Right lobe of liver (tissue), 6 donors: ENCODE measurements around the gene PREX1. TPM values are rescaled to one million over a fixed set of nuclear protein-coding genes. Genes with fewer than 3 reads are reported as not detected.

Source experiments
- ATAC-seq, 4 donors: fragments of 200-7000 bp; cut with Tn5 transposase; one replicate each; pipeline ENCODE4 v1.9.1; 2020; ENCODE audit warnings: mild to moderate bottlenecking in 4 of 4, moderate library complexity in 4 of 4
- DNase-seq, 3 donors: peaks; one replicate each; pipeline ENCODE4 v3.0.0-alpha.2; 2020
- H3K27ac ChIP-seq, 3 donors: fragments of 200-600 bp; one replicate each; pipeline ENCODE4 v1.8.0; 2022
- H3K27me3 ChIP-seq, 2 donors: fragments of 200-600 bp; one replicate each; pipeline ENCODE4 v1.8.0; 2022
- H3K36me3 ChIP-seq, 4 donors: fragments of 200-600 bp; sonication (generic) in 1 of 4; one replicate each; pipeline versions ENCODE4 v1.5.1 to v1.8.0; 2017 to 2022; ENCODE audit warnings: control low read depth in 1 of 4
- H3K4me1 ChIP-seq, 4 donors: fragments of 200-600 bp; sonication (generic) in 1 of 4; one replicate each; pipeline versions ENCODE4 v1.5.1 to v1.8.0; 2017 to 2022; ENCODE audit warnings: control low read depth in 1 of 4
- H3K4me3 ChIP-seq, 3 donors: fragments of 200-600 bp; one replicate each; pipeline ENCODE4 v1.8.0; 2022
- H3K9me3 ChIP-seq, 4 donors: fragments of 200-600 bp; sonication (generic) in 1 of 4; one replicate each; pipeline versions ENCODE4 v1.5.1 to v1.8.0; 2017 to 2022; ENCODE audit warnings: control low read depth in 1 of 4
- POLR2A ChIP-seq: fragments of 450-650 bp; IDR thresholded peaks from one replicate; pipeline ENCODE4 v1.6.1; 2017; ENCODE audit warnings: antibody characterized with exemption, mild to moderate bottlenecking
- WGBS: methylation state at CpG from one replicate; pipeline ENCODE4 v1.1.6; 2018; ENCODE audit warnings: low coverage, low lambda C conversion rate; ENCODE audit not compliant: insufficient coverage; ENCODE audit errors: missing lambda C conversion rate; 5-methylcytosine and 5-hydroxymethylcytosine counted together
- intact Hi-C, 2 donors: fragments of 100-400 bp; cut with DNase I; formaldehyde crosslinking; loops; one replicate each; pipeline versions ENCODE4 v1.11.2 to v1.14.1; 2022
- total RNA-seq, 6 experiments: library from RNA; depleted of rRNA in 2 of 6; stranded (reverse); fragments of >200 nt in 2 of 6; fragmentation: NEBNext Ultra II Directional in 3 of 6; extraction: Animal tissue kit (Norgen Biotek cat#: 25700) in 3 of 6; gene quantifications; one replicate each; pipeline versions ENCODE4 v1.1.0 to v1.2.4, GENCODE V29; 2016 to 2023
- TF ChIP-seq, protein P1 (sequence below), 4 donors: fragments of 200-600 bp in 3 of 4; fragments of 450-650 bp in 1 of 4; IDR thresholded peaks; one replicate each; pipeline versions ENCODE4 v1.5.1 to v1.8.0; 2016 to 2022; ENCODE audit warnings: antibody characterized with exemption in 4 of 4, mild to moderate bottlenecking in 2 of 4
- donor health status: DM: no; HTN: yes; CAD: no.
- donor health status: DM: no; HTN: no; CAD: no.
- donor health status: DM: no; HTN: no; CAD: no.
- donor health status: DM: no; HTN: yes; CAD: no.
- donor health status: DM: no; HTN: yes; CAD: no.

Gene PREX1
- total RNA-seq, 6 experiments from 2014 or later: 4.4 to 11.1 (median 8.7) TPM

DNA sequence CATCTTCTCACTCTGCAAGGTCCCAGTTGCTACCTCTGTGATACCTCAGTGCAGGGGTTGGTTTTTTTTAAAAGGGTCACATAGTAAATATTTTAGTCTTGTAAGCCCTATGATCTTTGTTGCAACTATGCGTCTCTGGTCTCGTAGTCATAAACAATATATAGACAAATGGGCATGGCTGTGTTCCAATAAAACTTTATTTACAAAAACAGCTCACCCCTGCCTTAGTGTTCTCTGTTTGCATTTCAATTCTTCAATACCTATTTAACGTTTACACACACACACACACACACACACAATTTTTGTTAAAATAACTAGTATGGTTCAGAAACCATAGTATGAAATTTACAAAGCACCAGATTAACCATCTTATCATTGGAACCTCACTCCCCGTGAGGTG lies 216.8 kb downstream of the PREX1 start:
- no peak for ATAC-seq
- no peaks in the 10 kb centered on the region for H3K9me3 ChIP-seq
- TF ChIP-seq, protein P1, sequence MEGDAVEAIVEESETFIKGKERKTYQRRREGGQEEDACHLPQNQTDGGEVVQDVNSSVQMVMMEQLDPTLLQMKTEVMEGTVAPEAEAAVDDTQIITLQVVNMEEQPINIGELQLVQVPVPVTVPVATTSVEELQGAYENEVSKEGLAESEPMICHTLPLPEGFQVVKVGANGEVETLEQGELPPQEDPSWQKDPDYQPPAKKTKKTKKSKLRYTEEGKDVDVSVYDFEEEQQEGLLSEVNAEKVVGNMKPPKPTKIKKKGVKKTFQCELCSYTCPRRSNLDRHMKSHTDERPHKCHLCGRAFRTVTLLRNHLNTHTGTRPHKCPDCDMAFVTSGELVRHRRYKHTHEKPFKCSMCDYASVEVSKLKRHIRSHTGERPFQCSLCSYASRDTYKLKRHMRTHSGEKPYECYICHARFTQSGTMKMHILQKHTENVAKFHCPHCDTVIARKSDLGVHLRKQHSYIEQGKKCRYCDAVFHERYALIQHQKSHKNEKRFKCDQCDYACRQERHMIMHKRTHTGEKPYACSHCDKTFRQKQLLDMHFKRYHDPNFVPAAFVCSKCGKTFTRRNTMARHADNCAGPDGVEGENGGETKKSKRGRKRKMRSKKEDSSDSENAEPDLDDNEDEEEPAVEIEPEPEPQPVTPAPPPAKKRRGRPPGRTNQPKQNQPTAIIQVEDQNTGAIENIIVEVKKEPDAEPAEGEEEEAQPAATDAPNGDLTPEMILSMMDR (IDR thresholded peaks at IDR 0.05): no peak
- no peak for TF ChIP-seq POLR2A
- DNase-seq: no peak
- intact Hi-C loops: no loop called here
- H3K36me3 ChIP-seq: no peaks in the 10 kb centered on the region
- H3K27me3 ChIP-seq: no peaks in the 10 kb centered on the region
- no peak overlapping the region for H3K4me3 ChIP-seq
- H3K27ac ChIP-seq: no peak overlapping the region
- 56% methylated on average over 4 of the region's 4 CpGs for WGBS
- no peaks in the 10 kb centered on the region for H3K4me1 ChIP-seq

DNA sequence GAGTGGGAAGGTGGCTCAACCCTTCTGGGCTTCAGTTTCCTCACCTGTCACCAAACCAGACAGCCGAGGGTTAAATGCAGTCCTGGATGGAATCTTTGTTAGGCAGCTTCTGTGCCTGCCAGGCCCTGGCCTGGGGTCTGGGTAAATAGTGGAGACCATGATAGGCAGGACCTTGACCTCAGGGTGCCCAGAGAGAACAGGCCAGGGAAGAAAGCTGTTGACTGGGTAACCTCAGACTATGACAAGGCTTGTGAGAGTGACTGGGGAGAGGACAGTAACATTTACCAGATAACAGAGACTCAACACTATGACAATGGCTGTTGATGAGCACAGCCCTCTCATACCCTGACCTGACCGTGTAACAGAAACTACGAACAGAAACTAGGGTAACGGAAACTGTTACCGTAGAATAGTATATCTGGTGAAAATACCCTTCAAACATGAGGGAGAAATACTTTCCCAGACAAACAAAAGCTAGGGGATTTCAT lies 218.3 kb downstream of the PREX1 start:
- Histone ChIP-seq H3K27me3 (no peaks in the 10 kb centered on the region), H3K27ac (no peak overlapping the region), H3K9me3 (no peaks in the 10 kb centered on the region), H3K4me1 (no peaks in the 10 kb centered on the region), H3K4me3 (no peak overlapping the region), H3K36me3 (no peaks in the 10 kb centered on the region)
- DNase-seq (no peak), ATAC-seq (no peak)
- 31% methylated on average over 5 of the region's 5 CpGs for WGBS
- intact Hi-C loops: no loop called here
- TF ChIP-seq, protein P1 (IDR thresholded peaks at IDR 0.05): no peak
- TF ChIP-seq POLR2A: no peak

DNA sequence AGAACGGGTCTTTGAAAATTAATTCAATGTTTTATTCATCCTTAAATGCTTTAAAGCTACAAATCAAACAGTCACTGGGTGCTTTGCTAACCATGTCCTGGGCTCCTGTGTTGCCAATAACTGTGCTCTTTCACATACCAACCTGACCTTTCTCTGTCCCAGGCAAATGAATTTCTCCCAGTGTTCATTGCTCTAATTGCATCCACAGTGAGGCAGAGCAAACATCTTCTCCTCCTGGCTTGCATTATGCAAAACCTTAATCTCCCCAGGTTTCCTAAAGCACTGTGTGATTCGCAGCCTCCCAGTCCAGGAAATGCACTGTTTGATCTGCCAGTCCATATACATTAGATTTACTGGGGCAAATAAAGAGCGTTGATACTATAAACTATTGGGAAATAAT lies 219.0 kb downstream of the PREX1 start:
- Histone ChIP-seq H3K4me3 (no peak overlapping the region), H3K27me3 (no peaks in the 10 kb centered on the region), H3K36me3 (no peaks in the 10 kb centered on the region), H3K4me1 (no peaks in the 10 kb centered on the region), H3K27ac (no peak overlapping the region), H3K9me3 (no peaks in the 10 kb centered on the region)
- TF ChIP-seq POLR2A: no peak
- TF ChIP-seq, protein P1 (IDR thresholded peaks at IDR 0.05): no peak
- WGBS: 48% methylated on average over 3 of the region's 3 CpGs
- intact Hi-C loops: no loop called here
- ATAC-seq (no peak), DNase-seq (no peak)

DNA sequence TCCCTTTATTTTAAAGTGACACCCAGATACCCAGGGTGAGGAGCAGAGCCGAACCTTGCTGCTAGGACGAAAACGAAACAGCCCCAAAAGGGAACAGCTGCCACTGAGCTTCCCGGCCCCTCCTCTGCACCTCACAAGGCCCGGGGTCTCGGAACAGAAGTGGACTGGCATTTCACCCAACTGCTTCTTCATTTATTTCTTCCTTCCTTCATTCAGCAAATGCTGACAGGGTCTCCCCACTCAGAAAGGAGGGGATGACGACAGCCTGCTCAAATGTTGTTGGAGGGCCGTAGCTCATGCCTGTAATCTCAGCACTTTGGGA lies 220.3 kb downstream of the PREX1 start:
- H3K4me1 ChIP-seq: no peaks in the 10 kb centered on the region
- intact Hi-C loops: no loop called here
- no peaks in the 10 kb centered on the region for H3K9me3 ChIP-seq
- H3K27ac ChIP-seq: no peak overlapping the region
- no peak for DNase-seq
- no peak for TF ChIP-seq POLR2A
- TF ChIP-seq, protein P1 (IDR thresholded peaks at IDR 0.05): no peak
- H3K36me3 ChIP-seq: no peaks in the 10 kb centered on the region
- H3K27me3 ChIP-seq: no peaks in the 10 kb centered on the region
- no peak overlapping the region for H3K4me3 ChIP-seq
- 81% methylated on average over 8 of the region's 8 CpGs for WGBS
- no peak for ATAC-seq
